Erythroblast (primary cell): ENCODE data around the gene TRAM2.
A peak's percentile ranks its signal among the peaks of the same experiment; 100 is the strongest.

Experiments used
- DNase-seq, 2 experiments: peaks; one replicate each; lab custom pipeline; 2025; lab: John Stamatoyannopoulos, UW
- GATA1 ChIP-seq: IDR thresholded peaks from 2 replicates; pipeline ENCODE4 v1.6.1; 2011; ENCODE audit warnings: low read depth, mild to moderate bottlenecking, control low read depth, low read length, moderate library complexity
- POLR2A ChIP-seq: IDR thresholded peaks from 2 replicates; pipeline ENCODE4 v1.6.1; 2011; ENCODE audit warnings: mild to moderate bottlenecking, low read length

The TRAM2 gene

DNA sequence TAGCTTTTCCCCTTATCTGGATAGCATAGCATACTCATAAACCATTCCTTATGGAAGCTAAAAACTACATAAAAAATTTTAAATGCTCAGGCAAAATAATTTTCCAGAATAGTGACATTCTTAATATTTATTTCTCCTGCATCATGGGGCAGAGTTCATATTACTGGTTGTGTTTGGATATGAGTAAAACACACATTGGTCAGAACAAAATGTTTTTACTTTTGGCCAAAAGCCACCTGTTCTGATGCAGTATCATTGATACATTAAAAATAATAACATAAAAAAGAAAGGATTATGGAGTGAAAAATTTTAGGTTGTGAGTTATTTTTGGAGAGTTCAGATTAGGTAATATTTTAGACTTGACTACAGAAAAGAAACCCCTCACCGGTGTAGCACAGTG is 33.6 kb downstream of the TRAM2 start:
- TF ChIP-seq GATA1: no peak
- no peak for TF ChIP-seq POLR2A
- DNase-seq: no peak

- TF ChIP-seq POLR2A (no peak), GATA1 (no peak)
- DNase-seq: peak in 1 of 2 experiments; percentile 6
Measured at GRCh38 chr6:52541135-52541534, 35.7 kb downstream of the TRAM2 start.

DNA sequence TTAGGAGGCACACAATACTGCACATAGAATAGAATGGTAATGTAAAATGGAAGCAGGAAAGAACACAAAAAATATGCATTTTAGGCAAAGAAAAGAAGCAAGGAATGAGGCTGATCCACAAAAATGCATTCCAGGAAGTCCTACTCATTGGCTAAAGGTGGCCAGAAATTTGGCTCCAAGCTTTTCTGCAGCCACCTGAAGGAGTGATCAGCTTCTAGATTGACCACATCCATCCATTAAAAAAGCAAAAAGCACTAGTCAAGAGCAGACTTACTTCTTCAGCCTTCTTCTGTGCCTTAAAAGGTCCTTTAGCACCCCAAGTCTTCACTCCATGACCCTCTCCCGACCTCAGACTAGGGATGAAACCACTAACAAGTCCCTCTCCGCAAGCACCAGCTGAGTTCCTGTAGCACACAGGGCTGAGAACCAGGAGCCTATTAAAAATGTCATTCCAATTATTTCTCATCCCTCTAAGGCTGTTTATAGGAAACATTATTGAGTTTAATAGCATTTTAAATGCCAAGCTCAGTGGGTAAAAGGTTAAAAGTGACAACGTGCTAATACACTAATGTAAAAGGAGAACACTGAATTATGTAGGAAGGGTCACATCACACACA is 36.5 kb downstream of the TRAM2 start:
- no peak for DNase-seq
- TF ChIP-seq GATA1 (no peak), POLR2A (no peak)

DNA sequence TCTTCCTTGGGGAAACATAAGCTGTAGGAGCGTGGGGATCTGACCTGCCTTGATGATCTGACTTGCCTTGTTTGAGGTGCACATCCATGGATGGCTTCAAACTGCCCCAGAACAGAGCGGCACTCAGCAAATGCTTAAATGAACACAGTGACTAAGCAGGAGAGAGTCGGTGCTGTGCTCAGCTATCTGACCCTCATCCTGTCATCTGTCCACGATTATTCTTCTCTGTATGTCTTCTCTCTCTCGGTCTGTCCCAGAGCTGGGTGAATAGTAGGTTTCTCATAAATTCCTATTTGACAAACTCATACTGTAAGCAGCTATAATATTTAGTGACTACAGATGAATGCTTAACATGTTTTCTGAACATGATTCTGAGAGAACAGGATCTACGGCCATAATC is 37.3 kb downstream of the TRAM2 start:
- no peak for DNase-seq

GRCh38 chr6:52538901-52539354 is 37.9 kb downstream of the TRAM2 start:
- TF ChIP-seq GATA1: no peak
- TF ChIP-seq POLR2A: no peak
- DNase-seq: no peak

More for the DNA sequence above, 37.3 kb downstream of the TRAM2 start:
- TF ChIP-seq POLR2A: no peak
- TF ChIP-seq GATA1: no peak

DNA sequence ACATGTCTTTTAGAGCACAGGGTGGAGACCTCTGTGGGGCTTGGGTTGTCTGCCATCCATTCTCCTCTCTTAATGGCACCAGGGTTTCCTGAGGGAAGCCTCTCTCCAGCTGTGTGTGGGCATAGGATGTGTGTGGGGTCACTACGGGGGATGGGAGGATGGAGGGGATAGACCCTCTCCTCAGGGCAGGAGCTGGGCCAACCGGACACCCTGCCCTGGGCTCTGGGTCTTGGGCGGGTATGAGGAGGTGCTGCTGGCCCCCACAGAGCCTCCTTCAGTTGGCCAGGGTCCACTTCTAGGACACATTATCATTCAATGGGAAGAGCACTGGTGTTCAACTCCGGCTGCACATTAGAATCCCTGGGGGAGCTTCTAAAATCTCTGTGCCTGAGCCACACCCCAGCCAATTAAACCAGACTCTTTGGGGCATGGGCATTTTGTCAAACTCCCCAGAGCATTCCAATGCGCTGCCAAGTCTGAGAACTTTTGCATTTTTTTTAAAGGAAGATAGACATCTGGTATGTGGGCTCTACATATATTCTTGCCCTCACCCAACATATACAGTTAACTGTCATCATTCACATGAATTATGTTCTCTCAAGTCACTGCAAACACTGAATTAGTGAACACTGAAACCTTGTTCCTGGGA is 38.5 kb downstream of the TRAM2 start:
- no peak for DNase-seq
- TF ChIP-seq POLR2A (no peak), GATA1 (no peak)

GRCh38 chr6:52537001-52537753 is 39.7 kb downstream of the TRAM2 start:
- TF ChIP-seq POLR2A: no peak
- TF ChIP-seq GATA1: no peak
- DNase-seq: no peak

GRCh38 chr6:52536424-52536916 is 40.4 kb downstream of the TRAM2 start:
- no peak for TF ChIP-seq GATA1
- no peak for TF ChIP-seq POLR2A
- DNase-seq: no peak

GRCh38 chr6:52535711-52536423 is 41.0 kb downstream of the TRAM2 start:
- DNase-seq: no peak
- TF ChIP-seq POLR2A (no peak), GATA1 (no peak)

DNA sequence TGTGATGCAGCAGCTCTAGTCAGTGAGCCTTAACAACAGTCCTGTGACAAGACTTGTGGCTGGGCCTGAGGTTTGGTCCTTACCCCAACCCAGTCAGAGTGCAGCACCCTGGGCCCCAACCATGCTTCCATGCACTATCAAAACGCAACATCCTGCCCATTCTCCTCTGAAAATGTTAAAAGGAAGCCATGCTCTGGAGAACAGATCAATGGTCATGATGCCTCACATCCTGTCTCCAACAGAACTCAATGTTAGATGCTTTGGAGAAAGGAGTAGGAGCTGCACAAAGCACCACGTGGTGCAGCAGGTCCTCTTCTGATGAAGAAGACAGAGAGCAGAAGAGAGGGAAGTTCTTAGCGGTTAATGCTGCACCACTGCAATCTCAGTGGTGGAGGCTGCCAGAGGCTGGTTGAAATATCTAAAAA is 41.9 kb downstream of the TRAM2 start:
- TF ChIP-seq GATA1: no peak
- no peak for TF ChIP-seq POLR2A
- no peak for DNase-seq

- no peak for DNase-seq
- TF ChIP-seq GATA1 (no peak), POLR2A (no peak)
Measured at GRCh38 chr6:52534363-52534762, 42.5 kb downstream of the TRAM2 start.

- DNase-seq: no peak
- TF ChIP-seq GATA1 (no peak), POLR2A (no peak)
Measured at GRCh38 chr6:52533491-52533890, 43.4 kb downstream of the TRAM2 start.

GRCh38 chr6:52532457-52532856 is 44.4 kb downstream of the TRAM2 start:
- DNase-seq: no peak
- no peak for TF ChIP-seq GATA1

- no peak for TF ChIP-seq GATA1
- no peak for TF ChIP-seq POLR2A
- no peak for DNase-seq
Measured at GRCh38 chr6:52531834-52532233, 45.0 kb downstream of the TRAM2 start.
